ENCODE data around the gene ZNF438.

DNA sequence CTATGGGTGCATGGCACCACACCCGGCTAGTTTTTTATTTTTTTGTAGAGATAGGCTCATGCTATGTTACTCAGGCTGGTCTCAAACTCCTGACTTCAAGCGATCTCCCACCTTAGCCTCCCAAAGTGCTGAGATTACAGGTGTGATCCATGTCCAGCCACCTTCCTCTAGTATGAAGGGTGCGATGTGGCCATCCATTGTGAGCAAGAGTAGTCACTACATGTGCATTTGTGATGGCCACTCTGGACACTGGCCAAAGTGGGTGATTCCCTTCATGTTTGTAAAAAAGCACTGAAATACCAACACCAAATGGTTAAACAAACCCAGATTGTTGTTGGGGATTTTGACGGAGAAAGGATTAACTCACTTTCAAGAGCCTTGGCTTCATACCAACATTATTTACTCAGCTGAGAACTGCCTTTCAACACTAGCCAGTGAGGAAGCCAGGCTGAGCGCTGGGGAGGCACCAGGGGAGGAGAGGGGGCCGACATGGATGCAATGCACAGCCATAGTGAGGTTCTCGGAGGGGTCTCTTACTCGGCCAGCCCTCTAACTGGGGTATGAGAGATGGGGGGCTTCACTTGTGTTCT, 204.0 kb downstream of the ZNF438 start:
- TF ChIP-seq, protein P1, sequence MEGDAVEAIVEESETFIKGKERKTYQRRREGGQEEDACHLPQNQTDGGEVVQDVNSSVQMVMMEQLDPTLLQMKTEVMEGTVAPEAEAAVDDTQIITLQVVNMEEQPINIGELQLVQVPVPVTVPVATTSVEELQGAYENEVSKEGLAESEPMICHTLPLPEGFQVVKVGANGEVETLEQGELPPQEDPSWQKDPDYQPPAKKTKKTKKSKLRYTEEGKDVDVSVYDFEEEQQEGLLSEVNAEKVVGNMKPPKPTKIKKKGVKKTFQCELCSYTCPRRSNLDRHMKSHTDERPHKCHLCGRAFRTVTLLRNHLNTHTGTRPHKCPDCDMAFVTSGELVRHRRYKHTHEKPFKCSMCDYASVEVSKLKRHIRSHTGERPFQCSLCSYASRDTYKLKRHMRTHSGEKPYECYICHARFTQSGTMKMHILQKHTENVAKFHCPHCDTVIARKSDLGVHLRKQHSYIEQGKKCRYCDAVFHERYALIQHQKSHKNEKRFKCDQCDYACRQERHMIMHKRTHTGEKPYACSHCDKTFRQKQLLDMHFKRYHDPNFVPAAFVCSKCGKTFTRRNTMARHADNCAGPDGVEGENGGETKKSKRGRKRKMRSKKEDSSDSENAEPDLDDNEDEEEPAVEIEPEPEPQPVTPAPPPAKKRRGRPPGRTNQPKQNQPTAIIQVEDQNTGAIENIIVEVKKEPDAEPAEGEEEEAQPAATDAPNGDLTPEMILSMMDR (conservative IDR thresholded peaks at IDR 0.05), result no peak
- no peak for TF ChIP-seq ZFX (IDR thresholded peaks at IDR 0.05)
